ENCODE data around the gene ZNF366.
A peak's percentile ranks its signal among the peaks of the same experiment; 100 is the strongest.
"Not testable (repeated sequence)": the region's sequence is repeated elsewhere in the genome, so short reads cannot be mapped to it uniquely, and the experiment has no call there.

ZNF366 gene

DNA sequence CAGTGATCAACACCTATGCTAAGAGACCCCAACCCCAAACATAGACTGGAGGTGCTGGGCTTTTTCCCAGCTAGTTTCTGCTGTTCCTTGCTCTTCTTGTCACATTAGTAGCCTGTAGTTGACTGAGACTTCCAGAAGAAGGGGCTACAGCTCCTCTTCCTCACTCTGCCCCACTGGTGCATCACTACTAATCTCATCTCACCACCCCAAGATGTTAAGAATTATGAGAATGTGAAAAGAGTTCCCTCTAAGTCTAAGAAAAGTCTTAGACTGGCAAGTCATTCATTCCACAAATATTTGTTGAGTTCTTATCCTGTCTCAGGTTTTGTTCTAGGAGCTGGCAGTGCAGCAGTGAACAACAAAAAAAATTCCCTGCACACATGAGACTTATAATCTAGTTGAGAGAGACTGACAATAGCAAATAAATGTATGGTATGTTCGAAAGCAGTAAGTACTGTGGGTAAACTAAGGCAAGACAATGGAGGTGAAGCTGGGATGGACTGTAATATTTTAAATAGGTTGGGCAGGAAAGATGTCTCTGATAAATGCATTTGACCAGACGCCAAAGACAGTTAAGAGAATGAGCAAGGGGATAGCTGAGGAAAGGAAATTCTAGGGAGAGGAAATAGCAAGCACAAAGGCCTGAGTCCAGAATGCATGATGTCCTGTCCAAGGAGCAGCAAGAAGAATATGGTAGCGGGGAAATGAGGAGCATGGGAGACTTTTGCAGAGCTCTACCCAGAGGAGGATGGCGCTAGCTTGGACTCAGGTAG is 94.7 kb downstream of the ZNF366 start:
- FAIRE-seq (no peak), DNase-seq (ENCODE audit: insufficient read length, low spot score) (peak; percentile 28)

DNA sequence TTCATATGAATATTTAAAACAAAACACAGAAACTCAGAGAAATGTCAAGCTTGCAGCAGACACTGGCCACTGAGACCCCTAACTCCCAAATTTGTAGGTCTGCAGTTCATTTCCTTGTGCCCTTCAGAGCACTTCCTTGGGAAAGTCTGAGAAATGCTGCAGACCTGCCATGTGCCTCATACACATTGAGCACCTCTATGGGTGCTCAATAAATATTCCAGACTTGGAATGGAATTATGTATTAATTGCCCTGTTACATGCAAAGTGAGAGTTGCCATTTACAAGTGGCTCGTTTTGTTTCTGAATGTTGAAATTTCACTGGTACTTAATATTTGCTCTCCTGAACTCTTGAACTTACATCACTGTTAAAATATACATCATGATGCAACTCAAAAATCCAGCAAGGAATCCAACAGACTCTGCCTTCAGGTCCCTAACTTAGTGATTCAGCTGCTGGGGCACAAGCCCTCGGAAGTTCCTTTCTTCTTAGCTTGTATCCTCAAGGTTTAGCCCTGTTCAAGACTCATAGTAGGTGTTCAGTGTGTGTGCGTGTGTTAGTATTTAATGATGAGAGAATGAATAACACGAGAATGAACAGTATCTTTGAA is 96.4 kb downstream of the ZNF366 start:
- FAIRE-seq (no peak), DNase-seq (ENCODE audit: insufficient read length, low spot score) (no peak)

- no peak for FAIRE-seq
Measured at GRCh38 chr5:72408603-72409002, 98.6 kb downstream of the ZNF366 start.

DNA sequence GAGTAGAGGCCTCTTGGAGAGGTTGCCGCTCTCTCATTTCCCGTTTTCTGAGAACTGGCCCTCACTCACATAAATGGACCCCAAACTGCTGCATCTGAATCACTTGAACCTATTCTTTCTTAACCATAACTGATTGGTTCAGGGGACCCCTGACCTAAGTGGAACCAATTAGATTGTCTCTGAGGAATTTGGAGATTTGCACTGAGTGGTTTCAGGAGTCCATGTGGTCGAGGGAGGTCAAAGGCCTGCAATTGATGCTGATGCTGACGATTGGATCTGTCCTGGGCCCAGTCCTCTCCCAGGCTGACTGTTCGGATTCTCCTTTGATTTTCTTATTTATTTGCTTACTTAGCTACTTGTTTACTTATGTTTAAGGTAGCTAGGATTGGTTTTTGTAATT is 99.1 kb downstream of the ZNF366 start:
- no peak for FAIRE-seq
- no peak for DNase-seq (ENCODE audit: insufficient read length, low spot score)

More at GRCh38 chr5:72408603-72409002, 98.6 kb downstream of the ZNF366 start:
- DNase-seq (ENCODE audit: insufficient read length, low spot score): no peak

DNA sequence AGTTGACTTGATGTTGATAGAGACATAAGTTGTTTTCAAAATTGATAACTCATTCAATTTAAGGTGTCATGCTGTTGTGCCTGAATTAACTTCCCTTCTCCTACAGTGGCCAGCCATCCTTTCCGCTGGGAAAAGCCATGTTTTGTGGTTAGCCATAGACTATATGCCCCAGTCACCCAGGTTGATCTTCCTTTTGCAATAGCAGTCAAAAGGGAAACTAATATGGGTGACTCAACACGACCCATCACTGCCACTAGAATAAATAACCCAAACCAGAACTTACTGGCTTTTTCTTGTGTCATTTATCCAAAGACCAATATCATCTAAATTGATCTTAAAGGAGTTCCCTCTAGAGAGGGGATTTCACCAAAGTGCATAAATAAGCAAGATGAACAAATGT is 99.7 kb downstream of the ZNF366 start:
- FAIRE-seq (no peak), DNase-seq (ENCODE audit: insufficient read length, low spot score) (no peak)

DNA sequence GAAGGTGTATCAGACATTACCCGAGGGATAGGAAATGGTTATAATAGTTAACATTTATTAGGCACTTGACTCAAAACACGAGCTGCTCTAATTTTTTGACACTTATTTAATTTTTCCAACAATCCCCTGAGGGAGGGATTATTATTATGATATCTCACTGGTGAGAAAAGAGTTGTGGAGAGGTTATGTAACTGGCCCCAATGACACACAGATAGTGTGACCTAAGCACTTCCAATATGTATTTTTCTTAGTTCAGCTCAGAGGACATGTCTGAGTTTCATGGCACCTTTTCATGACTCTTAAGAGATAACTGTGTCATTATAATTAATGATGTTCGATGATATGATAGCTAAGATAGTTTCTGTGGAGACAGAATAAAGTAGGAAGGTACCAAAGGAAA is 100.1 kb downstream of the ZNF366 start:
- FAIRE-seq (no peak), DNase-seq (ENCODE audit: insufficient read length, low spot score) (no peak)

DNA sequence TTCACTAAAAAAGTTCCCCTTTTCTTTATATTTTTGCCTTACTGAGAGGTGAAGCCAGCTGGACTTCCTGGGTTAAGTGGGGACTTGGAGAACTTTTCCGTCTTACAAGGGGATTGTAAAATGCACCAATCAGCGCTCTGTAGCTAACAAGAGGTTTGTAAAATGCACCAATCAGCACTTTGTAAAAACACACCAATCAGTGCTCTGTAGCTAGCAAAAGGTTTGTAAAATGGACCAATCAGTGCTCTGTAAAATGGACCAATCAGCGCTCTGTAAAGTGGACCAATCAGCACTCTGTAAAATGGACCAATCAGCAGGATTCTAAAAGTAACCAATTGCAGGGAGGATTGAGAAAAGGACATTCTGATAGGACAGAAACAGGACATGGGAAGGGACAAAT is 102.4 kb downstream of the ZNF366 start:
- not testable (repeated sequence) for DNase-seq (ENCODE audit: insufficient read length, low spot score)
- FAIRE-seq: peak; percentile 26

DNA sequence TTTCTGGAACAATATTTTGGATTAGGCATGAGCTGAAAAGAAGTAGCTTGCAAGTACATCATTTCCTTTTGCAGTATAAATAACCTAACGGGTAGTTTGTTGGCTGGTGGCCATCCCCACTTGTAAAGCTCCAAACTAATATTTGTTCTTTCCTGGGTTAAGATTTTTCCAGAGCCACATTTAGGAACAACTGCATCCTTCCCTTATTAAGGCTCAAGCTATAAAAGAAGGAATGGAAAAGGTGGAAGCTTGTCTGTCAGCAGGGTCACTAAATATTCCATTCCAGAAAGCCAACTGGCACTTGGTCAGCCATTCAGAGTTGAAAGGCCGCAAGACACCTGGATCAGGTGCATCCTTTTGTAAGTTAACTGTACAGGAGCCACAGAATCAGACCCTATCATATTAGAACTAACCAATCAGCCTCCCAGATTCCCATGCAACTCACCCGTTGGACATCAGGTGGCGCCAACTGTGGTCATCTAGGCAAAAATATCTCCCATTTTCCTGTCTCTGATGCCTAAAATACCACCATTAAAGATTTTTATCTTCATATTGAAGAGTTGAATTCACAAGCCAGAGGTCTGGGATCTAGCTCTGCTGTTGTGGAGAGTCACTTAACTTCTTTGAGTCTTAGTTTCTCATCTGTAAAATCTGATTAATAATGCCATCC is 104.1 kb downstream of the ZNF366 start:
- DNase-seq (ENCODE audit: insufficient read length, low spot score): no peak
- FAIRE-seq: no peak

DNA sequence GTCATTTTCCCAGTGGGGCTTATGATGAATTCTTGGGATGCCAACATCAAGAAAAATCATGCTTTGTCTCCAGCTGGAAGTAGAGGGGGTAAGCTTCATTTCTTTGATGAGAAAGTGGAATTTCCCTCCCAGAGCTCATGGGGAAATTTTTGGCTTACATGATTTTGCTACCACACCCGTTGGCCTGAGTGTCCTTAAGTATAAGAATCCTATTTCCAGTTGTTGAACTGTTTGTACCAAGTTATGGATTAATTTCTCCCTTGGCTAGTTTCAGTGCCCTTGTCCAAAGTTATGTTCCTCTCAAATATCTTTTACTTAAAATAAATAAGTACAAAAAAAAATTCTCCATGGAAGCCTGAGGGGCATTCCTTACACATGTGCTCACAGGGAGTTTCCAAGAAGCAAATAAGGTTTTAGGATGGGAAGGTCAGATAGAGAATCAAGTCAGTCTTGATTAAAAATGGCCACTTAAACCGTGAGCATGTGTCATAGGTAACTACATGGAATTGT is 104.8 kb downstream of the ZNF366 start:
- no peak for DNase-seq (ENCODE audit: insufficient read length, low spot score)
- no peak for FAIRE-seq

DNA sequence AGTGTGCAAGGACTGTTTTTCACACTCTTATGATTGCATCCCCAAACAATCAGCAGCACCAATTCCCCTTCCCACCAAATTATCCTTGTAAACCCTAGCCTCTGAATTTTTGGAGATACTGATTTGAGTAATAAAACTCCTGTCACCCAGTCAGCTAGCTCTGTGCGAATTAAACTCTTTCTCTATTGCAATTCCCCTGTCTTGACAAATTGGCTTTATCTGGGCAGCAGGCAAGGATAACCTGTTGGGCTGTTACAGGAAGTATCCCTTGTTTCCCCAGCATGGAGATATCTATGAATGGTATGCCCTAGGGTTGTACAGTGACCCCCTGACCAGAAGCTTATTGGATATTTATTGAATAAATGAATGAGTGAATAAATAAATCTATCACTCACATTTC is 106.3 kb downstream of the ZNF366 start:
- FAIRE-seq (no peak), DNase-seq (ENCODE audit: insufficient read length, low spot score) (no peak)

DNA sequence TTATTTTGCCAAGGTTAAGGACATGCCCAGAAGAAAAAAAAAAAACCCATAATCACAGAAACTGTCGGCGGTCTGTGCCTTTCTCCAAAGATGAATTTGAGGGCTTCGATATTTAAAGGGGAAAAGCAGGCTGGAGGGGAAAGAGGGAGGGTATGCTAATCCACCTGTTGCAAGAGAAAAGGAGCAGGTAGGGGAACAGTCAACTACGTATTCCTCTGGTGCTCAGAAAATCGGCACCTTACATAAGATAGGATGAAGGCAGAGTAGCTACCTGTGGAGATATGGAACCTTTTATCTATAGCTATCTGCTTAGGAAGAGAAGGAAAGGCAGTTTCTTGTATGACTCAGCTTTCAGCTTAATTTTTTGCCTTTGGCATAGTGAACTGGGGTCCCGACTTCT is 109.4 kb downstream of the ZNF366 start:
- FAIRE-seq (no peak), DNase-seq (ENCODE audit: insufficient read length, low spot score) (no peak)

DNA sequence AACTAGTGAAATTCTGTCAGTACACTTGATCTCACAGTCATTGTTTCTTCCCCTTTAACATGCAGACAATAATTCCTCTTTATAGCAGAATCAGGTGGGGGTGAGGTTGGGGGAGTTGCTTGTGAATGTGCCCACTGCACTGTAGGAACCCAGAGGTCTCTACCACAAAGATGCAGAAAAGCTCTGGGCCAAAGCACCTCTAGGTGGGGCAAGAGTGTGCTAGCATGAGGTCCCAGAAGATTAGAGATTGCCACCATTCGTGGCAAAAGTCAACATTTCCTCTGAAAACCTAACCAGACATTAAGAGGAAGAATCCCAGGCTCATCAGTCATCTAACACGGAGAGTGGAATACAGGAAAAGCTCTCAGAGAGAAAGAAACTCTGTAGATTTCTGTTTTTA is 112.5 kb downstream of the ZNF366 start:
- no peak for FAIRE-seq

DNA sequence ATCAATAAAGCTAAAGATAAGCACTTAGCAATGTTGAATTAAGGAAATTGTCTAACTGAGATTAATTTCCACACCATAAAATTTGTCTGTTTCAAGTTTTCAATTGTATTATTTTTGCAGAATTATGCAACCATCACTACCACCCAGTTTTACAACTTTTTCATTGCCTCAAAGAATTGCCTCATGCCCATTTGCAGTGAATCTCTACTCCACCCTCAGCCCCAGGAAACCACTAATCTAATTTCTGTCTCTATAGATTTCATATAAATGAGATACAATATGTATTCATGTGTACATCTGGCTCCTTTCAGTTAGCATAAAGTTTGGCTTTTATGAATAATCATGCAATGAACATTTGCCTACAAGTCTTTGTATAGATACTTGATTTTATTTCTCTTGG is 114.2 kb downstream of the ZNF366 start:
- DNase-seq (ENCODE audit: insufficient read length, low spot score) (no peak), FAIRE-seq (no peak)

More for the DNA sequence above, 112.5 kb downstream of the ZNF366 start:
- DNase-seq (ENCODE audit: insufficient read length, low spot score): no peak
